OCI-LY7 (cell line): ENCODE data around the gene MAPK8IP2.

Experiments
- CTCF ChIP-seq: fragments of 200-600 bp; sonication (generic); conservative IDR thresholded peaks from 2 replicates; pipeline ENCODE4 v1.5.1; 2014; ENCODE audit warnings: mild to moderate bottlenecking, antibody characterized with exemption, low read length, moderate library complexity, mixed read lengths
- EZH2phosphoT487 ChIP-seq: fragments of 200-600 bp; sonication (generic); IDR thresholded peaks from 2 replicates; pipeline ENCODE4 v1.6.1; 2018; ENCODE audit warnings: low read depth, borderline replicate concordance, mild to moderate bottlenecking, mixed run types, antibody characterized with exemption, low read length, moderate library complexity, mixed read lengths

GRCh38 chr22:50561401-50562358 is 38.9 kb upstream of the MAPK8IP2 start:
- TF ChIP-seq CTCF = no peak
- TF ChIP-seq EZH2phosphoT487 = no peak
